ES-I3 (cell line): ENCODE results near the gene PUM1.

Experiments
- H3K36me3 ChIP-seq: 2 replicates; pipeline ENCODE4 v1.6.1; 2013; ENCODE audit warnings: mild to moderate bottlenecking, low read length, control low read depth, moderate library complexity; ENCODE audit not compliant: insufficient read depth
- H3K4me1 ChIP-seq: 2 replicates; pipeline ENCODE4 v1.6.1; 2013; ENCODE audit warnings: mild to moderate bottlenecking, control low read depth, low read length; ENCODE audit not compliant: insufficient read depth
- H3K9ac ChIP-seq: 2 replicates; pipeline ENCODE4 v1.6.1; 2013; ENCODE audit warnings: low read depth, mild to moderate bottlenecking, low read length, moderate library complexity
- H3K9me3 ChIP-seq: 2 replicates; pipeline ENCODE4 v1.6.1; 2013; ENCODE audit warnings: mild to moderate bottlenecking, low read length, moderate library complexity; ENCODE audit not compliant: control insufficient read depth, insufficient read depth

The PUM1 gene

DNA sequence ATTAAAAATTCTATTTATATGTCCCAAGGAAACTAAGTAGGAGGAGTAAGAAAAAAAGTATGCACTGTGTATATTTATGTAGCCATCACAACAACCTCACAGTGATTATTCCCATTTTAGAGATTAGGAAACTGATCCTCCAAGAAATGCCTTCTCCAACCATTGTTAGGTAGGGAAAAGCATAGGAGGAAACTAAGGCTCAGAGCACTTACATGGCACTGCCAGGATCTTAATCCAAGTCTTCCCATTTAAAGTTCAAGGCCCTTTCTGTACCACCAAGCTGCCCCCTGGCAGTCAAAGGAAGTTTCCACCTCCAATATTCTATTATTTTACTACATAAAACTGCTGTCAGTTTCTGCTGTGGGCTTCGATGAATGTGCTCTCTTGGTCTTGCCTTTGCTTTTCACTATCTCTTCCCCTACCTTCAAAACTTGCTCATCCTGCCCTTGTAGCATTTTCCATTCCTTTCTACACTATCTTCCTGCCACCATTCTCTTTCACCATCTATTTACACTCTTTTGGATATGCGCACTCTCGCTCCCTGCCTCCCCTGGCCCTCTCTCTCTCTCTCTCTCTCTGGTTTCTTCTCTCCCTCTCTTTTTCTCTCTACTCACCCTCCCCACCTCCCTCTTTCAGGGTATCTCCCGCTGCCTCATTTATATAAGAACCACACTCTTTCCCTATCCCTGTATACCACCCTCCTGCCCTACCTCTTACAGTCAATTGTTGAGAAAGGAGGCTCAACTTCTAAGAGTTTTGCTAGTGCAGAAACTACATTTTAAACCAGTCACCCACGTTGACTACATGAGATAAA is 34.0 kb downstream of the PUM1 start:
- Histone ChIP-seq H3K9me3 (no peaks in the 10 kb centered on the region), H3K4me1 (peaks cover 23% of the 10 kb centered on the region), H3K9ac (no peak overlapping the region), H3K36me3 (no peaks in the 10 kb centered on the region)

DNA sequence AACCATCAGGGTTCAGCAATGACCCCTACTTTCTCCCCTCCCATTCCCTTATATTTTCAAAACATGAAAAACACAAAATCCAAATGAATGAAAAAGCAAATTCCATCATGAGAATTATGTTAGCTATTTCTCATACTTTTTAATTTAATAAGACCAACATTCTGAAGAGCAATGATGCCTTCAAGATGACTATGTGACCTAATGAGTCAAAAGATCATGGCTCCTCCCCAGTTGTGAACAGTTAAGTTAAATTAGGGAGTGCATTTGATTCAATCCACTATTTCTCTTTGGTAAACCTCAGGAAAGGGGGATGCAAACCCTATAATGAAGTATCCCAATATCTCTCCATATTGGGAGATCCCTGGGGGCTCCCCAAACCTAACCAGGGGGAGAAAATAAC is 36.5 kb downstream of the PUM1 start:
- H3K36me3 ChIP-seq: no peaks in the 10 kb centered on the region
- peaks cover 36% of the 10 kb centered on the region for H3K4me1 ChIP-seq
- H3K9me3 ChIP-seq: no peaks in the 10 kb centered on the region
- H3K9ac ChIP-seq: no peak overlapping the region

DNA sequence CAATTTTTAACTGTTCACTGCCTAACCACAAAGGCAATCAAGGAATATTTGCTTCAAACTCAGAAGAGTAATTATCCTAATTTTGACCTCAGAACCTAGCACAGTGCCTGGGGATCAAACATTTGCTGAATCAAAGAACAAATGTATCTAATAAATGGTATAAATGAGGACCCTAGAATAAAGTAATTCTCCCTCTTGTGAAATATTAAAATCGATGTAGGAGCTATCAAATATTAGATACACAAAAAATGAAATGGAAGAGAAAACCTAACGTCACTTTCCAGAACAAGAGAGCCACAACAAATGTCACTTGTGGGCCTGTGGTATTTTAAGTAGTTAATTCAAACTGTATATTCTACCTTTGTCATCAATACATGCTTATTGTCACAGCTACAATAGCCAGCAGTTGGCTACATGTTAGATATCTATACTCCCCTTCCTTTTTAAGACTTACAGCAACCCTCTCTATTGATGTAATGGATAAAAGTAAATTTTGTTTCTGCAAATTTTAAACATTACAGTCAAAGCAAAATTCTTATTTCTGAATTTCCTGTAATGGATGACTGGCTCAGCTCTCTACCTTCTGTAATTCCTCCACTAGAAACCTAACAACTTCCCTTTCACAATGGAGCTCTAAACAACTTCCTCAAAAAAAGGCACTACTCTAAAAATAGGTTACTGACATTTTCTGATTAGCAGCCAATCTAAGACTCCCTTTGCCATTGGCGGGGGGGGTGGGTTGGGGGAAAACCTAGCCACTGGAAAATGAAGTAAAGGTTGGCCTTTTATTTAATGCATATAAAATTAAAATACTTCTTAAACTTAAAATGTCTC is 37.6 kb downstream of the PUM1 start:
- peaks cover 33% of the 10 kb centered on the region for H3K4me1 ChIP-seq
- no peaks in the 10 kb centered on the region for H3K9me3 ChIP-seq
- H3K36me3 ChIP-seq: no peaks in the 10 kb centered on the region; the same call in 1 of the 2 replicates
- H3K9ac ChIP-seq: no peak overlapping the region

DNA sequence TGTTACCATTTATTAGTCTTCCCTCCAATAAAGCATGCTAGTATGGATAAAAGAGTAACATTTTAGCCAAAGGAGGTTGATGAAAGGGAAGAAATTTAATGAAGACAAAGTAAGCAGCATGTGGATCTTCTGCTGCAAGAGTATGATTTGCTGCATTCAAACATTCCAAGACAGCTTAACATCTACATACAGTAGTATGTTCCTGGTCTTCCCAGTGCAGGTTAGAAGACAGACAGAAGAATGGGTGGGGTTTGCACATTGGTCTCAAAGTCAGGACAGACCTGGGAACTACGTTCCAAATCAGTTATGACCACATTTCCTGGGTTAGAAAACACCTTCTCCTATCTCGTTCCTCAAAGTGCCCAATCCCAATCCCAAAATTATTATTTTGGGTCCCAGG is 43.3 kb downstream of the PUM1 start:
- peaks cover 17% of the 10 kb centered on the region for H3K4me1 ChIP-seq
- H3K9ac ChIP-seq: no peak overlapping the region
- no peaks in the 10 kb centered on the region for H3K9me3 ChIP-seq
- no peaks in the 10 kb centered on the region; the same call in 1 of the 2 replicates for H3K36me3 ChIP-seq

DNA sequence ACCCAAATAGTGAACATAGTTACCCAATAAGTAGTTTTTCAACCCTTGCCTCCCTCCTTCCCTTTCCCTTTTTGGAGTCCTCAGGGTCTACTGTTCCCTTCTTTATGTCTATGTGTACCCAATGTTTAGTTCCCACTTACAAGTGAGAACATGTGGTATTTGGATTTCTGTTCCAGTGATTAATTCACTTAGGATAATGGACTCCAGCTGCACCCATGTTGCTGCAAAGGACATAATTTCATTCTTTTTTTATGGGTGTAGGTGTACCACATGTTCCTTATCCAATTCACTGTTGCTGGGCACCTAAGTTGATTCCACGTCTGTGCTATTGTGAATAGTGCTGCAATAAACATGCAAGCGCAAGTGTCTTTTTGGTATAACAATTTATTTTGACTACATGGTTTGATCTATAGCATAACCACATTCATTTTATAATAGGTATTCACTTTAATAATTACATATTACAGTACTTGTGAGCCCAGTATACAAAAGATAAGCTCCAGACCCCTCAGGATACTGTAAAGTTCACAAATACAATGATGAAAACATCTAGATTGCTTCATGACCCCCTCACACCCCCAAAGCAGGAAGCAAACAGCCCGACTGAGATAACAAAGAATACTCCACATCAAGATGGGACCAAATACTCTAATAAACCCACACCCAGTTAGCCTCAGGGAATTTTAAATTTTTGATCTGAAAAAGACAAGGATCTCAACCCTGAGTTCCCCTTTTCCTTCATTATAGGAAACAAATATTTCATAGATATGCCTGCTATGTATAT is 45.3 kb downstream of the PUM1 start:
- no peaks in the 10 kb centered on the region for H3K9me3 ChIP-seq
- H3K36me3 ChIP-seq: no peaks in the 10 kb centered on the region; the same call in 1 of the 2 replicates
- peaks cover 14% of the 10 kb centered on the region for H3K4me1 ChIP-seq
- H3K9ac ChIP-seq: no peak overlapping the region

DNA sequence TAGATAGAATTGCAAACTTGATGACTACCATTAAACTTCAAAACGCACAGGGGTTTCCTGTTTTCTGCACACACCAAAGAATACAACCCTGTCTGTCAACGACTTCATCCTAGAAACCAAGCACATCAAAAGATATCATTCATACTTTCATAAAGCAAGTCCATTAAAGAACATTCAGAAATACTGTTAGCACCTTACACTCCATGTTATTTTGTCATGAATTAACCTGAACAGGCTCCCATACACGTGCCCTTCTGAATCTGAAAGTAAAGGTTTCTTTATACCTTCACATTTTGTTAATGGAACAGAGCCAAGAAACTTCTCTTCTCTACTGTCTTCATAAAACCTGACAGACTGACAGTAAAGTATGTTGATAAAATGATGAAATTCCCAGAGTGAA is 46.1 kb downstream of the PUM1 start:
- Histone ChIP-seq H3K9ac (no peak overlapping the region), H3K9me3 (no peaks in the 10 kb centered on the region), H3K36me3 (no peaks in the 10 kb centered on the region; the same call in 1 of the 2 replicates), H3K4me1 (peaks cover 6% of the 10 kb centered on the region)

DNA sequence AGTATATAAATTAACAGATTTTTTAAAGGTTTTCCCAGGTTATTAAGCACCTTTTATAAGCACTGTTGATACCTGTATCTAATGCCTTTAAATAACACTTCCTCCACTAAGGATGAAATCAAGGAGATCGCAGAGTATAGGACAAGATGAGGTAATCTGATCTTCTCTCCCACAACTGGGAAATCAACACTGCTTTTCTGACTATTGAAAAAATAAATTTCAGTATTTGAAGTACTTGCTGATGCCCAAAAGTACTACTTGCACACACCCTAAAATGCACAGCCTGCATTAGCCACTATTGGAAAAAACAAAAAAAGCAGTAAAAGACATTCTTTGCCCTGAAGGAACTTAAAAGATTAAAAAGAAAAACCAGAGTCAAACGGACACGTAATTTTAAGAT is 48.6 kb downstream of the PUM1 start:
- no peaks in the 10 kb centered on the region for H3K9me3 ChIP-seq
- H3K4me1 ChIP-seq: peaks cover 4% of the 10 kb centered on the region
- no peak overlapping the region for H3K9ac ChIP-seq
- H3K36me3 ChIP-seq: no peaks in the 10 kb centered on the region

DNA sequence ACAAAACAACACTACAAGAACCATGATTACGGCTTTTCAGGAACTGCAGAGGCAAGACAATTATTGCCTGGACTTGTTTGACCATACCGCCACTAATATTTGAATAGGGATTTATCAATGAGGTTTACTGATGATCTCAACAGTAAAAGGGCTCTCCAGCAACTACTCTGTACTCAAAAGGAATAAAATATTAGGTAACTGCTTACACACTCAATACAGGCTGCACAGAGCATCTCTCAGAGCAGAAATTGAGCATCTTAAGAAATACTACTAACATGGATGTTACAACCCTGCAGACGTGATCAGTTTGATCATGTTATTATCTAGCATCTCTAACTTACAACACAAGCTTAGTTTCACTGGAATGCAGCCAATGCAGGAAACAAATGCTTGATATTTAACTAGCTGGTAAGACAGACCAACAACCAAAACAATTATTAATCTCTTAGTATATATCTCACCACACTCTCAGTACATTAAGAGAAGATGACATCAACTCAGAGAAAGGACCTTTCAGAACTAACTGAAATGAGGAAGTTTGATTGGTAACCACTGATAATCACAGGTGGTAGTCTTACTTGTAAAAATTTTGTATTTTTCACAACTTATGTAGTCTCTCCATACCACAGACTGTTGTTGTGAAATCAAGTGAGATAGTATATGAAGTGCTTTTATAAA is 52.2 kb downstream of the PUM1 start:
- H3K4me1 ChIP-seq: peaks cover 13% of the 10 kb centered on the region
- H3K36me3 ChIP-seq: no peaks in the 10 kb centered on the region
- H3K9ac ChIP-seq: no peak overlapping the region
- no peaks in the 10 kb centered on the region for H3K9me3 ChIP-seq

DNA sequence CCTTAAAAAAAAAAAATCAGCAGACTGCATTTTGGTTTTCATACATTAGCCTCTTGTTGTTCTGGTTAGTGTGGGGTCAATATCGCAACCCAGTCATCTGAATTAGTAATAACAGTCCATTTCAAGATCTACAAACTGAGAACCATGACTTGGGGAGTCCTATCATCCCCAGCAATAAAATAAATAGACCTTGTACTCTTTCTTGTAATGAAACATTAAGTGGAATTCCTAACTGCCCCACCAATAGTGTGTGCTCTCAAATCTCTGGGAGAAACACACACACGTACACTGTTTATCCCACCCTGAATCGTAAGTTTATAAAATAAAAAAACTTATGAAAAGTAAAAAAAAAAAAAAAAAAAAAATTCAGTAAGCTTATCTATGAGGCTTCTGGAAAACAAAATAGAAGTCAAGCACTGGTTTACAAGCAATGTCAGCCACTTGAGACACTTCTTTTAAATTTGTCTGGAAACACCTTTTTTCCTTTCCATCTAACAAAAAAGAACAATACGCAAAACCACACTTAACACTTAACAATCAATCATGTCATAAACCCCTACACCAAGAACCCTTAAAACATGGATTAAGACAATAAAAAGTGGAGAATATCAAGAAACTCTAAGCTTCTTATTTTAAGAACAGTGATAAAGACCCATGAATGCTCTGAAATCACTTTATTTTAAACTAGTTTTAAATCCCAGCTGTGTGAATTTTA is 53.1 kb downstream of the PUM1 start:
- H3K4me1 ChIP-seq: peaks cover 20% of the 10 kb centered on the region
- no peaks in the 10 kb centered on the region for H3K36me3 ChIP-seq
- H3K9ac ChIP-seq: no peak overlapping the region
- no peaks in the 10 kb centered on the region for H3K9me3 ChIP-seq

DNA sequence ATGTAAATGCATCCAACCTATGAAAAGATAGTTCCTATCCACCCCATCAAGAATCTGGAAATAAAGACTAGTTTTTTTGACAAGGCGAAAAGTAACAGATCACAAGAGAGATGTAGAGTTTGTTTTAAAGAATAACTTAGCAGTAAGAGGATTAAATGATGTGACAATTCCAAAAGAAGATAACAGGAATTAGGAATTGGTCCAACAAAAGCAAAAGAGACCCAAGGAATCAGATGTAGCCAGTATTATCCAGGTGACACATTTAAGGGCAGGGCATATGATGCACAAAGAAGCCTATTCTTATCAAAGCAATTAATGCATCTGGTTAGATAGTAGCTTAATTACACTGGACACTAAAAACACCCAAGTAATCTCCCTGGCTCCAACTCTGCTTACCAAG is 53.8 kb downstream of the PUM1 start:
- H3K4me1 ChIP-seq: peaks cover 15% of the 10 kb centered on the region; the same call in 1 of the 2 replicates
- H3K9ac ChIP-seq: no peak overlapping the region
- no peaks in the 10 kb centered on the region for H3K9me3 ChIP-seq
- no peaks in the 10 kb centered on the region for H3K36me3 ChIP-seq

DNA sequence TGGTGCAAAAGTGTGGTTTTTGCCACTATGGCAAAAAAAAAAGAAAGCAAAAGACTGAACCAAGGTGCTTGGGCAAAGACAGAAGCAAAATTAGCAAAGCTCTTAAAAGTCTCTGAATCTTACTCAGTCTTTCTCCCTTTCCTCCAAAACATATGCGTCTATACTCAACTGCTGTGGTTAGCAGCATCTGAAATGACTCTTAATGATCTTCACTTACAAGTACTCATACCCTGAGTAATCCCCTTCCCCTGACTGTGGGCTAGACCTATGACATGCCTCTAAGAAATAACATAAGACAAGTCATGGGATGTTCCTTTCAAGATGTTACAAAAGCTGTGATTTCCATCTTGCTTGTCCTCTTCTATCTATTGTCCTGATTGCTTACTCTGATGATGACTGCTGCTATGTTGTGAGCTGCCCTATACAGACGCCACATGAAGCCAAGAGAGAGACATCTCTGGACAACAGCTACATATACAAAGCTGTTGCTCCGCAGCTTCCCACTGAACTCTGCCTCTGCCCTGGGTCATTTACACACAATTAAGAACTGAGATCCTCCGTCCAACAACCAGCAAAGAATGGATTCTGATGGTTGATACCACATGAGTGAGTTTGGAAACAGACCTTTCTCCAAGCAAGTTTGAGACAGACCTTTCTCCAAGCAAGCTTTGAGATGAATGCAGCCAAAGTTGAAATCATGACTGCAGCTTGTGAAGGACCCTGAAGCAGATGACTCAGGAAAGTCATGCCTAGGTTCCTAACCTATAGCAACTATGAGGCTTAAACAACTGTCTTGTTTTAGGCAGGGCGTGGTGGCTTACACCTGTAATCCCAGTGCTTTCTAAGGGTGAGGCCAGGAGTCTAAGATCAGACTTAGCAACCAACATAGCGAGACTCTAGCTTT is 55.2 kb downstream of the PUM1 start:
- H3K4me1 ChIP-seq: peaks cover 15% of the 10 kb centered on the region; the same call in 1 of the 2 replicates
- H3K36me3 ChIP-seq: peaks cover 5% of the 10 kb centered on the region; the same call in 1 of the 2 replicates
- no peak overlapping the region for H3K9ac ChIP-seq
- H3K9me3 ChIP-seq: no peaks in the 10 kb centered on the region

DNA sequence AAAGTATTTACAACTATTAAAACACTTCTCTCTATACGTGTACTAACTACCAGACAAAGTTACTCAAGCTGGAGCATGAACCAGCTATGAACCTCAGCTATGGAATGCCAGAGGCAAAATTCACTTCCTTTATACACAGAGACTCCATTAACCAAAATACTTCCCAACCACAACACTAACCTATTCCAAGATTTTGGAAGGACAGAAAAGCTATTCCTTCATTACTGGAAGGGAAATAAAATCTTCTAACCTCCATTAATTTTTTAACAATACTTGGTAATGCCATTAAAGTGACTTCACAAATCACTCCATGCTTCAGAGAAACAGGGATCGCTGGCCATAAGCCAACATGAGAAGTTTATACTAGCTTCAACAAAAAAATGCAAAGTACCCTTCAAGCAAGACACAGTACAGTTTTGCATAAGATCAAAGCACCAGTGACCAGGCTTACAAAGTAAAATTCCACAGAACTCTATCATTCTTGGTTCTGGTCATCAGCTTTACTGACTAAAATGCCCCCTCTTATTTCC is 58.0 kb downstream of the PUM1 start:
- Histone ChIP-seq H3K9ac (no peak overlapping the region), H3K36me3 (peaks cover 12% of the 10 kb centered on the region), H3K4me1 (peaks cover 15% of the 10 kb centered on the region; the same call in 1 of the 2 replicates), H3K9me3 (no peaks in the 10 kb centered on the region)
